Adrenal gland (tissue), 12 donors: ENCODE results near the gene OLAH. TPM values are rescaled to one million over a fixed set of nuclear protein-coding genes. Genes with fewer than 3 reads are reported as not detected.

Experiments used
- DNase-seq, 7 donors: peaks; one replicate each; pipeline ENCODE4 v3.0.0-alpha.2; 2019 to 2020
- H3K27ac ChIP-seq, 5 donors: fragments of 200-600 bp; sonication (generic) in 4 of 5; 1 replicate in 3 of 5; 2 replicates in 2 of 5; pipeline versions ENCODE4 v1.5.1 to v1.8.0; 2016 to 2020; ENCODE audit warnings: mild to moderate bottlenecking in 1 of 5
- H3K27me3 ChIP-seq: fragments of 200-600 bp; 2 replicates; pipeline ENCODE4 v1.8.0; 2021
- H3K36me3 ChIP-seq, 2 donors: fragments of 200-600 bp; replicated peaks in 1 of 2; 1 replicate in 1 of 2; 2 replicates in 1 of 2; pipeline versions ENCODE4 v1.5.1 to v1.8.0; 2018 to 2022
- H3K4me1 ChIP-seq, 2 donors: fragments of 200-600 bp; replicated peaks in 1 of 2; 1 replicate in 1 of 2; 2 replicates in 1 of 2; pipeline versions ENCODE4 v1.5.1 to v1.8.0; 2018 to 2021
- H3K4me3 ChIP-seq, 4 donors: fragments of 200-600 bp; sonication (generic) in 3 of 4; one replicate each; pipeline ENCODE4 v1.5.1; 2016 to 2018
- H3K9me3 ChIP-seq, 3 donors: fragments of 200-600 bp; sonication (generic) in 1 of 3; replicated peaks in 1 of 3; 1 replicate in 2 of 3; 2 replicates in 1 of 3; pipeline versions ENCODE4 v1.5.1 to v1.8.0; 2016 to 2021
- CTCF ChIP-seq, 6 experiments: fragments of 450-650 bp in 4 of 6; fragments of 200-600 bp in 2 of 6; sonication (generic) in 1 of 6; IDR thresholded peaks; 1 replicate in 5 of 6; 2 replicates in 1 of 6; pipeline versions ENCODE4 v1.5.1 to v1.8.0; 2016 to 2021; ENCODE audit warnings: antibody characterized with exemption in 6 of 6, mild to moderate bottlenecking in 2 of 6, moderate library complexity in 1 of 6
- POLR2A ChIP-seq, 2 donors: fragments of 450-650 bp; IDR thresholded peaks; one replicate each; pipeline ENCODE4 v1.6.1; 2017; ENCODE audit warnings: antibody characterized with exemption in 2 of 2, mild to moderate bottlenecking in 2 of 2, moderate library complexity in 1 of 2
- WGBS, 4 donors: extraction: QIAGEN DNeasy Blood & Tissue Kit in 2 of 4; methylation state at CpG; one replicate each; pipeline versions ENCODE4 v1.1.5 to v1.1.7; 2013 to 2017; 5-methylcytosine and 5-hydroxymethylcytosine counted together
- intact Hi-C, 2 donors: fragments of 100-400 bp; cut with DNase I; formaldehyde crosslinking; loops; one replicate each; pipeline versions ENCODE4 v1.14.1 to v1.15.0; 2022 to 2023
- polyA plus RNA-seq, 3 donors: library from polyadenylated mRNA; stranded (reverse); fragments of 200-250 nt in 2 of 3; fragments of 350-450 nt in 1 of 3; fragmentation: Illumina TruSeq in 1 of 3; extraction: RNeasy Lipid Tissue Mini Kit (QIAGEN cat#74804) in 1 of 3; gene quantifications; one replicate each; pipeline ENCODE4 v1.2.3, GENCODE V29; 2013 to 2014
- total RNA-seq, 9 donors: library from RNA; depleted of rRNA in 4 of 9; stranded (reverse); fragments of >200 nt in 4 of 9; fragments of 120-200 nt in 1 of 9; fragmentation: NEBNext Ultra II Directional in 1 of 9; extraction: Animal tissue kit (Norgen Biotek cat#: 25700) in 1 of 9; gene quantifications; one replicate each; pipeline versions ENCODE4 v1.1.0 to v1.2.4, GENCODE V29; 2013 to 2023
- donor health status: healthy with polysubstance abuse.
- donor health status: Bipolar disorder and iron deficiency.
- donor health status: DM: yes; HTN: yes; CAD: no.
- donor health status: DM: no; HTN: no; CAD: no.
- donor health status: DM: no; HTN: no; CAD: no.
- donor health status: DM: yes; HTN: yes; CAD: no.

Gene OLAH
- total and polyA plus RNA-seq, 12 donors, result 0.18 to 2.8 (median 0.68) TPM

- Histone ChIP-seq H3K9me3 (no peaks in the 10 kb centered on the region), H3K27me3 (no peaks in the 10 kb centered on the region), H3K27ac (no peak overlapping the region), H3K36me3 (no peaks in the 10 kb centered on the region), H3K4me3 (no peak overlapping the region), H3K4me1 (no peaks in the 10 kb centered on the region)
- TF ChIP-seq POLR2A (IDR thresholded peaks at IDR 0.05) (no peak), CTCF (IDR thresholded peaks at IDR 0.05) (no peak)
- intact Hi-C loops, result no loop called here
- DNase-seq, result no peak
- 90 to 96% (median 93%) methylated on average over 2 to 3 of the region's 3 CpGs for WGBS, 4 donors
These were observed 9.3 kb downstream of the OLAH start for GRCh38 chr10:15053061-15053460.

- Histone ChIP-seq H3K36me3 (no peaks in the 10 kb centered on the region), H3K4me1 (no peaks in the 10 kb centered on the region), H3K27me3 (no peaks in the 10 kb centered on the region), H3K9me3 (no peaks in the 10 kb centered on the region), H3K27ac (no peak overlapping the region), H3K4me3 (no peak overlapping the region)
- WGBS, 4 donors, result 59 to 79% (median 67%) methylated on average over 1 of the region's 1 CpG
- TF ChIP-seq POLR2A (IDR thresholded peaks at IDR 0.05), result no peak
- no peak for TF ChIP-seq CTCF (IDR thresholded peaks at IDR 0.05)
- intact Hi-C loops, result no loop called here
- DNase-seq, result no peak
These were observed 14.9 kb downstream of the OLAH start for GRCh38 chr10:15058689-15059088.

- 67 to 87% (median 77%) methylated on average over 4 of the region's 4 CpGs for WGBS, 4 donors
- no peak overlapping the region for H3K27ac ChIP-seq
- TF ChIP-seq POLR2A (IDR thresholded peaks at IDR 0.05), result no peak
- no peak for TF ChIP-seq CTCF (IDR thresholded peaks at IDR 0.05)
- no peaks in the 10 kb centered on the region for H3K4me1 ChIP-seq
- DNase-seq, result no peak
- no peaks in the 10 kb centered on the region for H3K27me3 ChIP-seq
- no peaks in the 10 kb centered on the region for H3K36me3 ChIP-seq
- no peak overlapping the region for H3K4me3 ChIP-seq
- H3K9me3 ChIP-seq, result no peaks in the 10 kb centered on the region
- intact Hi-C loops, result no loop called here
These were observed 16.2 kb downstream of the OLAH start for GRCh38 chr10:15059914-15060313.

GRCh38 chr10:15060638-15061037 lies 16.9 kb downstream of the OLAH start:
- Histone ChIP-seq H3K4me3 (no peak overlapping the region), H3K4me1 (no peaks in the 10 kb centered on the region), H3K9me3 (no peaks in the 10 kb centered on the region), H3K27me3 (no peaks in the 10 kb centered on the region), H3K36me3 (no peaks in the 10 kb centered on the region), H3K27ac (no peak overlapping the region)
- TF ChIP-seq CTCF (IDR thresholded peaks at IDR 0.05) (no peak), POLR2A (IDR thresholded peaks at IDR 0.05) (no peak)
- no peak for DNase-seq
- WGBS, 4 donors, result 70 to 75% (median 71%) methylated on average over 2 of the region's 2 CpGs
- intact Hi-C loops, result no loop called here
